ENCODE data around the gene E2F4. TPM values are rescaled to one million over a fixed set of nuclear protein-coding genes. Genes with fewer than 3 reads are reported as not detected.

Gene E2F4
- total RNA-seq, 1 experiment from 2014 or later, result 81.0 TPM

- TF ChIP-seq, protein P1, sequence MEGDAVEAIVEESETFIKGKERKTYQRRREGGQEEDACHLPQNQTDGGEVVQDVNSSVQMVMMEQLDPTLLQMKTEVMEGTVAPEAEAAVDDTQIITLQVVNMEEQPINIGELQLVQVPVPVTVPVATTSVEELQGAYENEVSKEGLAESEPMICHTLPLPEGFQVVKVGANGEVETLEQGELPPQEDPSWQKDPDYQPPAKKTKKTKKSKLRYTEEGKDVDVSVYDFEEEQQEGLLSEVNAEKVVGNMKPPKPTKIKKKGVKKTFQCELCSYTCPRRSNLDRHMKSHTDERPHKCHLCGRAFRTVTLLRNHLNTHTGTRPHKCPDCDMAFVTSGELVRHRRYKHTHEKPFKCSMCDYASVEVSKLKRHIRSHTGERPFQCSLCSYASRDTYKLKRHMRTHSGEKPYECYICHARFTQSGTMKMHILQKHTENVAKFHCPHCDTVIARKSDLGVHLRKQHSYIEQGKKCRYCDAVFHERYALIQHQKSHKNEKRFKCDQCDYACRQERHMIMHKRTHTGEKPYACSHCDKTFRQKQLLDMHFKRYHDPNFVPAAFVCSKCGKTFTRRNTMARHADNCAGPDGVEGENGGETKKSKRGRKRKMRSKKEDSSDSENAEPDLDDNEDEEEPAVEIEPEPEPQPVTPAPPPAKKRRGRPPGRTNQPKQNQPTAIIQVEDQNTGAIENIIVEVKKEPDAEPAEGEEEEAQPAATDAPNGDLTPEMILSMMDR (IDR thresholded peaks at IDR 0.05; ENCODE audit: unreplicated experiment), result no peak
These were observed 28.6 kb upstream of the E2F4 start for GRCh38 chr16:67163164-67163998.

GRCh38 chr16:67163999-67164558 lies 27.9 kb upstream of the E2F4 start:
- POLR2A ChIA-PET, result no interaction called here
- Mint-ChIP-seq H3K27ac (ENCODE audit: low read depth, unreplicated experiment) (no peak overlapping the region), H3K4me1 (ENCODE audit: insufficient read depth, unreplicated experiment) (no peaks in the 10 kb centered on the region), H3K27me3 (ENCODE audit: insufficient read depth, unreplicated experiment) (no peaks in the 10 kb centered on the region), H3K36me3 (ENCODE audit: insufficient read depth, unreplicated experiment) (peaks cover 12% of the 10 kb centered on the region), H3K9me3 (ENCODE audit: unreplicated experiment) (no peaks in the 10 kb centered on the region), H3K4me3 (ENCODE audit: unreplicated experiment) (no peak overlapping the region)
- TF ChIP-seq, protein P1 (IDR thresholded peaks at IDR 0.05; ENCODE audit: unreplicated experiment), result no peak
- BruUV-seq (replicated peaks), result no TSS peak
- DNase-seq (ENCODE audit: unreplicated experiment), result no peak
- intact Hi-C loops (cut with micrococcal nuclease), result no loop called here
- CTCF ChIA-PET, result no interaction called here

More at GRCh38 chr16:67163164-67163998, 28.6 kb upstream of the E2F4 start:
- no peak for DNase-seq (ENCODE audit: unreplicated experiment)
- intact Hi-C loops (cut with micrococcal nuclease), result no loop called here
- Mint-ChIP-seq H3K27me3 (ENCODE audit: insufficient read depth, unreplicated experiment) (no peaks in the 10 kb centered on the region), H3K27ac (ENCODE audit: low read depth, unreplicated experiment) (no peak overlapping the region), H3K4me1 (ENCODE audit: insufficient read depth, unreplicated experiment) (peaks cover 6% of the 10 kb centered on the region), H3K4me3 (ENCODE audit: unreplicated experiment) (no peak overlapping the region), H3K9me3 (ENCODE audit: unreplicated experiment) (no peaks in the 10 kb centered on the region), H3K36me3 (ENCODE audit: insufficient read depth, unreplicated experiment) (peaks cover 12% of the 10 kb centered on the region)
- BruUV-seq (replicated peaks), result no TSS peak
- ChIA-PET CTCF (interaction anchor here (0.5 to 1.3 kb wide), 4 partner anchors 9 to 405 kb away, joined by 3 to 8 read pairs (median 3); no protein-coding TSS in a partner anchor), POLR2A (interaction anchor here (0.8 to 4.6 kb wide), 3 partner anchors 12 to 21 kb away, joined by 3 to 94 read pairs (median 4); partner anchors contain the start of gene MATCAP1)

- no TSS peak for BruUV-seq (replicated peaks)
- Mint-ChIP-seq H3K4me1 (ENCODE audit: insufficient read depth, unreplicated experiment) (peaks cover 2% of the 10 kb centered on the region), H3K9me3 (ENCODE audit: unreplicated experiment) (no peaks in the 10 kb centered on the region), H3K27me3 (ENCODE audit: insufficient read depth, unreplicated experiment) (no peaks in the 10 kb centered on the region), H3K36me3 (ENCODE audit: insufficient read depth, unreplicated experiment) (peaks cover 12% of the 10 kb centered on the region), H3K4me3 (ENCODE audit: unreplicated experiment) (no peak within 1 kb of the TSS), H3K27ac (ENCODE audit: low read depth, unreplicated experiment) (no peak within 1 kb of the TSS)
- TF ChIP-seq, protein P1 (IDR thresholded peaks at IDR 0.05; ENCODE audit: unreplicated experiment), result no peak
- ChIA-PET CTCF (interaction anchor here (0.5 to 0.6 kb wide), 2 partner anchors 28 to 36 kb away, joined by 3 to 5 read pairs; no protein-coding TSS in a partner anchor), POLR2A (no interaction called here)
- intact Hi-C loops (cut with micrococcal nuclease), result no loop called here
- no peak for DNase-seq (ENCODE audit: unreplicated experiment)
These were observed 27.3 kb upstream of the E2F4 start, which contains the start of gene HSF4 for GRCh38 chr16:67164599-67165061. TSS of gene HSF4 (plus strand) at chr16:67164745. CDS start at chr16:67164812, 67 bp downstream.

Measured in MCF 10A (cell line).